HG03095 (cell line): Measurements from ENCODE around the gene CPNE9.
"Not testable (repeated sequence)": the region's sequence is repeated elsewhere in the genome, so short reads cannot be mapped to it uniquely, and the experiment has no call there.

ENCODE experiments used
- ATAC-seq: cut with Tn5 transposase; IDR thresholded peaks from one replicate; pipeline ENCODE4 v1.9.1; 2021; ENCODE audit warnings: moderate library complexity; ENCODE audit not compliant: unreplicated experiment

CPNE9 gene

GRCh38 chr3:9770276-9770812, 66.7 kb downstream of the CPNE9 start:
- no peak for ATAC-seq

- not testable (repeated sequence) for ATAC-seq
These were observed 67.4 kb downstream of the CPNE9 start for GRCh38 chr3:9771007-9771406.

GRCh38 chr3:9776896-9777693, 73.5 kb downstream of the CPNE9 start:
- ATAC-seq: no peak

- no peak for ATAC-seq
These were observed 74.0 kb downstream of the CPNE9 start for GRCh38 chr3:9777694-9778021.

GRCh38 chr3:9778143-9779074, 74.8 kb downstream of the CPNE9 start:
- ATAC-seq: no peak

GRCh38 chr3:9779075-9779593, 75.5 kb downstream of the CPNE9 start:
- no peak for ATAC-seq
